A549 treated with DMSO at 1 μM for 4 hours (cell line): ENCODE results near the gene SIX6. TPM values are rescaled to one million over a fixed set of nuclear protein-coding genes. Genes with fewer than 3 reads are reported as not detected.

Source experiments
- total RNA-seq: library from RNA; stranded (reverse); fragments of 200-300 nt; extraction: Qiagen RNA extraction; gene quantifications from 5 replicates; pipeline ENCODE4 v1.2.3, GENCODE V29; 2022; ENCODE audit warnings: low read depth

Gene SIX6
- not detected in 5 replicates for total RNA-seq

GRCh38 chr14:60508707-60509437 is at the start of gene SIX6:
TSS of gene SIX6 (plus strand) at chr14:60509146. CDS start at chr14:60509399, 253 bp downstream.

GRCh38 chr14:60485598-60486251 is 23.2 kb upstream of the SIX6 start, which contains the start of gene C14orf39:
TSS of gene C14orf39 (minus strand) at chr14:60486063. CDS start at chr14:60485078, 985 bp downstream.

Other genes starting within 250 kb of the SIX6 start
- not detected in 5 replicates for gene C14orf39, start 23.1 kb upstream of the SIX6 start, total RNA-seq
- 7.3 to 9.8 TPM (median 9.1 TPM) in 5 replicates for gene SIX1, start 140.3 kb downstream of the SIX6 start, total RNA-seq
- 2.5 to 4.6 TPM (median 3.9 TPM) in 5 replicates for gene SIX4, start 215.2 kb downstream of the SIX6 start, total RNA-seq
- 39.6 to 47.8 TPM (median 43.4 TPM) in 5 replicates for gene MNAT1, start 225.6 kb downstream of the SIX6 start, total RNA-seq